SU-DHL-6 (cell line): Measurements from ENCODE around the gene WDPCP.

ENCODE experiments used
- EZH2phosphoT487 ChIP-seq: fragments of 200-600 bp; sonication (generic), shearing (Covaris generic); conservative IDR thresholded peaks from 2 replicates; pipeline ENCODE4 v1.6.1; 2018; ENCODE audit warnings: mild to moderate bottlenecking, antibody characterized with exemption, low read length, moderate library complexity, mixed read lengths
- TF ChIP-seq, protein P1 (sequence below): fragments of 200-600 bp; sonication (generic); IDR thresholded peaks from one replicate; pipeline ENCODE4 v1.5.1; 2017; ENCODE audit warnings: antibody characterized with exemption, mild to moderate bottlenecking, low read length, moderate library complexity; ENCODE audit not compliant: insufficient read depth, poor library complexity, severe bottlenecking

DNA sequence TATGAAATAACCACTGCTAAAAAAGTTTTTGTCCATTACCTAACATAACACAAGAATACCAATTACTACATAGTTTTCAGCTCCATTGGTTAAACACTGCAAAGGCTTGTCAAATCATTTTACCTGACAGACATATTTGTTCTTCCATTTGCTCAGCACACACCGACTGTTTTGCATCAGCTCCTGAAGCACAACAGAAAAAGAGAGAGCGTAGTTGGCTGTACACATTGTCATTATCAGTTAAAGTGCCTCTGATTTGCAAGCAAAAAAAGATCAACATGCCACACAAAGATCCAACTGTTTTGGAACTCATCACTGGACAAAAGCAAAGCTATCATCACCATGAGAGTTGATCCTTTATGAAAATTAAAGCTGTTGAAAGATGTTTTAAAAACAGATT lies 103.8 kb downstream of the WDPCP start:
- TF ChIP-seq, protein P1, sequence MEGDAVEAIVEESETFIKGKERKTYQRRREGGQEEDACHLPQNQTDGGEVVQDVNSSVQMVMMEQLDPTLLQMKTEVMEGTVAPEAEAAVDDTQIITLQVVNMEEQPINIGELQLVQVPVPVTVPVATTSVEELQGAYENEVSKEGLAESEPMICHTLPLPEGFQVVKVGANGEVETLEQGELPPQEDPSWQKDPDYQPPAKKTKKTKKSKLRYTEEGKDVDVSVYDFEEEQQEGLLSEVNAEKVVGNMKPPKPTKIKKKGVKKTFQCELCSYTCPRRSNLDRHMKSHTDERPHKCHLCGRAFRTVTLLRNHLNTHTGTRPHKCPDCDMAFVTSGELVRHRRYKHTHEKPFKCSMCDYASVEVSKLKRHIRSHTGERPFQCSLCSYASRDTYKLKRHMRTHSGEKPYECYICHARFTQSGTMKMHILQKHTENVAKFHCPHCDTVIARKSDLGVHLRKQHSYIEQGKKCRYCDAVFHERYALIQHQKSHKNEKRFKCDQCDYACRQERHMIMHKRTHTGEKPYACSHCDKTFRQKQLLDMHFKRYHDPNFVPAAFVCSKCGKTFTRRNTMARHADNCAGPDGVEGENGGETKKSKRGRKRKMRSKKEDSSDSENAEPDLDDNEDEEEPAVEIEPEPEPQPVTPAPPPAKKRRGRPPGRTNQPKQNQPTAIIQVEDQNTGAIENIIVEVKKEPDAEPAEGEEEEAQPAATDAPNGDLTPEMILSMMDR, result no peak
- no peak for TF ChIP-seq EZH2phosphoT487
